ENCODE measurements around the gene LHPP.

Gene LHPP

GRCh38 chr10:124512040-124512428 is 50.4 kb downstream of the LHPP start:
- Histone ChIP-seq H3K4me2 (ENCODE audit: low read length) (no peak overlapping the region), H4K20me1 (ENCODE audit: insufficient read depth, low read length) (no peaks in the 10 kb centered on the region), H3K79me2 (ENCODE audit: insufficient read depth, low read length) (no peaks in the 10 kb centered on the region), H3K4me3 (ENCODE audit: low read depth, low read length, poor library complexity, severe bottlenecking) (no peak overlapping the region), H3K9me2 (ENCODE audit: low read depth, low read length) (no peaks in the 10 kb centered on the region), H3K9me3 (ENCODE audit: low read length) (no peaks in the 10 kb centered on the region), H3K27ac (ENCODE audit: low read depth, low read length, poor library complexity, severe bottlenecking) (no peak overlapping the region), H3F3A (ENCODE audit: insufficient read depth, low read length) (no peaks in the 10 kb centered on the region), H3K27me3 (ENCODE audit: insufficient read depth, low read length) (no peaks in the 10 kb centered on the region; the same call in 1 of the 2 replicates), H3K9ac (ENCODE audit: low read length) (no peak overlapping the region), H2AFZ (ENCODE audit: low read length) (no peak overlapping the region), H3K4me1 (ENCODE audit: insufficient read depth, low read length, severe bottlenecking) (peaks cover 5% of the 10 kb centered on the region), H3K36me3 (ENCODE audit: insufficient read depth, low read length) (no peaks in the 10 kb centered on the region)
- no peak for TF ChIP-seq EZH2 (IDR thresholded peaks at IDR 0.05; ENCODE audit: borderline replicate concordance, low read length)
- no peak for TF ChIP-seq CTCF (IDR thresholded peaks at IDR 0.05; ENCODE audit: low read length)

GRCh38 chr10:124512600-124512999 is 51.0 kb downstream of the LHPP start:
- no peak overlapping the region for H3K9ac ChIP-seq (ENCODE audit: low read length)
- H3K4me1 ChIP-seq (ENCODE audit: insufficient read depth, low read length, severe bottlenecking), result peaks cover 5% of the 10 kb centered on the region
- TF ChIP-seq EZH2 (IDR thresholded peaks at IDR 0.05; ENCODE audit: borderline replicate concordance, low read length) (no peak), CTCF (IDR thresholded peaks at IDR 0.05; ENCODE audit: low read length) (no peak)
- H3K27me3 ChIP-seq (ENCODE audit: insufficient read depth, low read length), result no peaks in the 10 kb centered on the region; the same call in 1 of the 2 replicates
- no peaks in the 10 kb centered on the region for H3K36me3 ChIP-seq (ENCODE audit: insufficient read depth, low read length)
- no peaks in the 10 kb centered on the region for H3K9me2 ChIP-seq (ENCODE audit: low read depth, low read length)
- no peaks in the 10 kb centered on the region for H3F3A ChIP-seq (ENCODE audit: insufficient read depth, low read length)
- H3K9me3 ChIP-seq (ENCODE audit: low read length), result no peaks in the 10 kb centered on the region
- no peaks in the 10 kb centered on the region for H3K79me2 ChIP-seq (ENCODE audit: insufficient read depth, low read length)
- no peak overlapping the region for H3K27ac ChIP-seq (ENCODE audit: low read depth, low read length, poor library complexity, severe bottlenecking)
- no peak overlapping the region for H3K4me2 ChIP-seq (ENCODE audit: low read length)
- H3K4me3 ChIP-seq (ENCODE audit: low read depth, low read length, poor library complexity, severe bottlenecking), result no peak overlapping the region
- no peak overlapping the region for H2AFZ ChIP-seq (ENCODE audit: low read length)
- no peaks in the 10 kb centered on the region for H4K20me1 ChIP-seq (ENCODE audit: insufficient read depth, low read length)

- Histone ChIP-seq H3K4me3 (ENCODE audit: low read depth, low read length, poor library complexity, severe bottlenecking) (no peak overlapping the region), H3K27ac (ENCODE audit: low read depth, low read length, poor library complexity, severe bottlenecking) (no peak overlapping the region), H4K20me1 (ENCODE audit: insufficient read depth, low read length) (no peaks in the 10 kb centered on the region), H3K27me3 (ENCODE audit: insufficient read depth, low read length) (no peaks in the 10 kb centered on the region; the same call in 1 of the 2 replicates), H3K4me2 (ENCODE audit: low read length) (no peak overlapping the region), H3K9me2 (ENCODE audit: low read depth, low read length) (no peaks in the 10 kb centered on the region), H3K9me3 (ENCODE audit: low read length) (no peaks in the 10 kb centered on the region), H3K79me2 (ENCODE audit: insufficient read depth, low read length) (no peaks in the 10 kb centered on the region), H3K4me1 (ENCODE audit: insufficient read depth, low read length, severe bottlenecking) (no peaks in the 10 kb centered on the region), H3K36me3 (ENCODE audit: insufficient read depth, low read length) (no peaks in the 10 kb centered on the region), H3F3A (ENCODE audit: insufficient read depth, low read length) (no peaks in the 10 kb centered on the region), H2AFZ (ENCODE audit: low read length) (no peak overlapping the region), H3K9ac (ENCODE audit: low read length) (no peak overlapping the region)
- TF ChIP-seq EZH2 (IDR thresholded peaks at IDR 0.05; ENCODE audit: borderline replicate concordance, low read length) (no peak), CTCF (IDR thresholded peaks at IDR 0.05; ENCODE audit: low read length) (no peak)
These were observed 53.8 kb downstream of the LHPP start for GRCh38 chr10:124515244-124515970.
